ENCODE measurements around the gene SLC12A2.

SLC12A2 gene

GRCh38 chr5:128099944-128100343 is 16.4 kb downstream of the SLC12A2 start:
- DNase-seq = no peak

- no peak for DNase-seq
Observed at GRCh38 chr5:128100860-128101557, 17.4 kb downstream of the SLC12A2 start.

GRCh38 chr5:128101676-128102075 is 18.1 kb downstream of the SLC12A2 start:
- DNase-seq = no peak

- DNase-seq = no peak
Observed at GRCh38 chr5:128105203-128105602, 21.6 kb downstream of the SLC12A2 start.

- no peak for DNase-seq
Observed at GRCh38 chr5:128109138-128109537, 25.6 kb downstream of the SLC12A2 start.

GRCh38 chr5:128109766-128110165 is 26.2 kb downstream of the SLC12A2 start:
- no peak for DNase-seq

- DNase-seq = no peak
Observed at GRCh38 chr5:128111818-128112448, 28.4 kb downstream of the SLC12A2 start.

GRCh38 chr5:128116445-128116844 is 32.9 kb downstream of the SLC12A2 start:
- no peak for DNase-seq

GRCh38 chr5:128118214-128118613 is 34.6 kb downstream of the SLC12A2 start:
- no peak for DNase-seq

- no peak for DNase-seq
Observed at GRCh38 chr5:128121651-128122050, 38.1 kb downstream of the SLC12A2 start.

GRCh38 chr5:128123936-128124335 is 40.4 kb downstream of the SLC12A2 start:
- DNase-seq = no peak

- DNase-seq = no peak
Observed at GRCh38 chr5:128126241-128126640, 42.7 kb downstream of the SLC12A2 start.

GRCh38 chr5:128132499-128132898 is 48.9 kb downstream of the SLC12A2 start:
- DNase-seq = no peak

GRCh38 chr5:128135286-128135685 is 51.7 kb downstream of the SLC12A2 start:
- DNase-seq = no peak

GRCh38 chr5:128143911-128144310 is 60.3 kb downstream of the SLC12A2 start:
- DNase-seq = no peak

- no peak for DNase-seq
Observed at GRCh38 chr5:128144491-128144890, 60.9 kb downstream of the SLC12A2 start.

GRCh38 chr5:128146671-128147070 is 63.1 kb downstream of the SLC12A2 start:
- DNase-seq = no peak

- DNase-seq = no peak
Observed at GRCh38 chr5:128154943-128155342, 71.4 kb downstream of the SLC12A2 start.

GRCh38 chr5:128155776-128156175 is 72.2 kb downstream of the SLC12A2 start:
- no peak for DNase-seq

- DNase-seq = no peak
Observed at GRCh38 chr5:128156521-128156920, 73.0 kb downstream of the SLC12A2 start.

GRCh38 chr5:128158342-128158741 is 74.8 kb downstream of the SLC12A2 start:
- DNase-seq = no peak

GRCh38 chr5:128163991-128164390 is 80.4 kb downstream of the SLC12A2 start:
- DNase-seq = no peak

GRCh38 chr5:128169401-128170017 is 85.9 kb downstream of the SLC12A2 start:
- no peak for DNase-seq

GRCh38 chr5:128172102-128172501 is 88.5 kb downstream of the SLC12A2 start:
- DNase-seq = no peak
